ENCODE measurements around the gene ARHGEF28. TPM values are rescaled to one million over a fixed set of nuclear protein-coding genes. Genes with fewer than 3 reads are reported as not detected.

Gene ARHGEF28
- total RNA-seq, 1 experiment from 2014 or later: 1.7 TPM

DNA sequence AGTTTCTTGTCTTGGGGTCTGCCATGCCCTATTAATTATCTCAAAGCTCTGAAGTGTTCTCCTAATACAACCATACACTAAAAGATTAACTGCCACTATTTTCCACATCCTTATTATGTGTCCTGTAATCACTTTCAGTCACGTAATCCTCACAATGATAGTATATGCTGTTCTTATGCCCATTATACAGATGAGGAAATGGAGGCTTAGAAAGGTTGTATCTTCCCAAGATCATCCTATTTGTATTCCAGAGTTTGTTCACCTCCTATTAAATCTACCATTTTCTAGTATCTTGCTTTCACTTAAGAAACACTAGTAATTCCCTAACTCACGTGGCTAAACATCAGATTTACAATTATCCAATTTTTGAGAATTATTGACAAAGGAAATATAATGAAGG is 2.9 kb upstream of the ARHGEF28 start:
- DNase-seq (ENCODE audit: low spot score): no peak

GRCh38 chr5:73623901-73624404 is 2.0 kb upstream of the ARHGEF28 start:
- DNase-seq (ENCODE audit: low spot score): no peak

DNA sequence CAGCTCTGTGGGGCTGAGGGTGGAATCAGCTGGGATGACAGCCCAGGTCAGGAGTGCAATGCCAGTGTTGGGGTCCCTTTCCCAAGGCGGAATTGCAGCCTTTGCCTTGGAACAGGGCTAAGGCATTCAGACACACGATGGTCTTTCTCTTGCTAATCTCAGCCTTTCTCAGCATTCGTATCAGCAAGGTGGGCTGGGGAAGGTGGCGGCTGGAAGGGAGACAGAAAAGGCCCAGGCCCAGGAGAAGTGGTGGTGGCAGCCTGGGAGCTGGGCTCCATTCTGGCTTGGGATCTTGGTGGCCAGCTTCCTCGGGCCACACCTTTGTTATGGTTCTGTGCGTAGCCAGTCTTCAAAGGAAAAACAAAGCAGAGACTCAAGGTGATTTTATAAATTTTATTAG is 1.1 kb upstream of the ARHGEF28 start:
- no peak for DNase-seq (ENCODE audit: low spot score)

GRCh38 chr5:73625372-73625943 is 538 bp upstream of the ARHGEF28 start:
- no peak for DNase-seq (ENCODE audit: low spot score)

GRCh38 chr5:73626814-73627313 is 868 bp downstream of the ARHGEF28 start:
- no peak for DNase-seq (ENCODE audit: low spot score)

- no peak for DNase-seq (ENCODE audit: low spot score)
Measured at GRCh38 chr5:73629456-73629855, 3.5 kb downstream of the ARHGEF28 start.

- no peak for DNase-seq (ENCODE audit: low spot score)
Measured at GRCh38 chr5:73630765-73631164, 4.8 kb downstream of the ARHGEF28 start.

- no peak for DNase-seq (ENCODE audit: low spot score)
Measured at GRCh38 chr5:73631500-73631899, 5.5 kb downstream of the ARHGEF28 start.

DNA sequence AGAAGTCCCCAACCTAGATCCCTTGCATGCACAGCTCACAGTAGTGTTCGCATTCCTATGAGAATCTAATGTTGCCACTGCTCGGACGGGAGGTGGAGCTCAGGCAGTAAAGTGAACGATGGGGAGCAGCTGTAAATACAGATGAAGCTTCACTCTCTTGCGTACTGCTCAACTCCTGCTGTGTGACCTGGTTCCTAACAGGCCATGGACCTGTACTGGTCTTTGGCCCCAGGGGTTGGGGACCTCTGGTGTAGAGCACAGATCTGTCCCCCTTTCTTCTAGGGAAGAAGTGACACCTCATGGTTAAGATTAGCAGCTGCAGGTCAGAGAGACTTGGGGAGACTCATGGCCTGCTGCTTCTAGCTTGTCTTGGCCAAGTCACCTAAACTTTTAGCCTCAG is 7.1 kb downstream of the ARHGEF28 start:
- no peak for DNase-seq (ENCODE audit: low spot score)

GRCh38 chr5:73636408-73636807 is 10.4 kb downstream of the ARHGEF28 start:
- DNase-seq (ENCODE audit: low spot score): no peak

- no peak for DNase-seq (ENCODE audit: low spot score)
Measured at GRCh38 chr5:73637565-73637964, 11.6 kb downstream of the ARHGEF28 start.

DNA sequence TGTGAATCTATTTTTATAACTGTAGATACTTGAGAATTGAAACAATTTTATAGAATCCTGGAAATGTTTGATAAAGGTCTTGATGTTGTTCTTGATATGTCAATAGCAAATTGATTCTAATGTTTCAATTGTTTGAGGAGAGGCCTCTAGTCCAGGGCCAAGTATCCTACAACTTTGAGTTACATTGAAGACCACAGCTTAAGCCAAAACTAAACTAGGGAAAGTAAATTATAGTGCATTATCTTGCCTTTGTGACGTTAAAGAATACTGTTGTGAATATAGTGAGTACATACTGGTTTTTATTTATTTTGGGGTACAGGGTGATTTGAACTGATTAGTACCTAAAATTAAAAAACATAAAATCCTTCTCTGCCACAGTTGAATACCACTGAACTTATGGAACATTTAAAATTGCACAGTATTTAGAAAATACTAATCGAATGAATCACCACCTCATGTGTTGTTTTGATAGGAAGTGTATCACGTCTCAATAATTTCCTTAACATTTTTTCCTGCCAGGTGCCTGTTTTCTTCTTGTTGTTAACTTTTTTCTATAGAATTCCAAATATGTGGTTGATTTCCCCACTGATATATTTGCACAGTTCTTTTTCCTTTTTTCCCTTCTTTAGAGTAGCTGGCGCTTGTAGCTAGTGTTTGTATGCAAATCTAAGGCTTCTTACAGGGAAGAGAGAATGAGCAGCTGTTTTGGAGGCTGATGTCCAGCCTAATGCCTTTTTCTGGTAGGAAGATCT is 12.5 kb downstream of the ARHGEF28 start:
- no peak for DNase-seq (ENCODE audit: low spot score)

GRCh38 chr5:73640861-73641320 is 14.9 kb downstream of the ARHGEF28 start:
- DNase-seq (ENCODE audit: low spot score): peak; percentile 20

GRCh38 chr5:73641811-73642210 is 15.8 kb downstream of the ARHGEF28 start:
- DNase-seq (ENCODE audit: low spot score): no peak

DNA sequence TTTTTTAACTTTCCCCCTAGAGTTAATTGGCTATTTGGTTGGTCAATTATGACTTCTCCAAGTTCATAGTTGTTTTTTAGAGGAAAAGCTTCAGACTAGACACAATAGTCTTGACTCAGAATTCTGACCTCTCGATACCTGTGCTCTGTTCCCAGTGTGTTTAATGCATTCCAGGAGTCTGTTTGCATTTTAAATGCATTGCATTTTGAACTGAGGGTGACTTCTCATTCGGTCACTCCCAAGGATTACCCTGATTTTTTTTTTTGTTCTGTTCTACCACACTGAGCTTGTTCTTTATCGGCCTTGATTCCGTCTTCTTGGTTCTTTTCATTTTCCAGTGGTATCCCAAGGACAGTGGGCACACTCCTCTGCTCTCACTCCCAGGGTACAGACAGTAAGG is 16.3 kb downstream of the ARHGEF28 start:
- DNase-seq (ENCODE audit: low spot score): no peak

DNA sequence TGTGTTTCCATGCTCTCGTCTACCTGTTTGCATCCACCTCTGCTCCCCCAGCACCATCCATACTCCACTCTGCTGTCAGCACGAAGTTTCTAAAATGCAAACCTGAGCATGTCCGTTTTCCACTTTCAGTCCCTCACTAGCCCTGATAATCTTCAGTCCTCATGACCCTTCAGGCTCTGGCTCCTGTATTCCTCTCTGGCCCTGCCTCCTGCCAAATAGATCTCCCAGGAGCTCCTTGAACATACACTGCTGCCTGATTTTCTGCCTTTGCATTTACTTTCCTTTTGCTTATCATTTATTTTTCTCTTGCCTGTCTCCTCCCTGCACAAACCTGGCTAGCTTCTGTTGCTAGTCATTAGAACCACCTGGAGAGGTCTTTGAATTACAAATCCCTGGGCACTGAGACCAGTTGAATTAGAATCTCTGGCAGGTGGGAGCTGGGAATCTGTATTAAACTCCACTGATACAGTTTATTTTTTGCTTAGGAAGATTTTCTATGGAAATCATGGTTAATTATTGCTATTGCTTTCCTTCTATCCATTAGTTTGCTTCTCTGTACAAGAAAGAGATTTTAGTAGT is 18.5 kb downstream of the ARHGEF28 start:
- no peak for DNase-seq (ENCODE audit: low spot score)

- DNase-seq (ENCODE audit: low spot score): no peak
Measured at GRCh38 chr5:73647721-73648120, 21.7 kb downstream of the ARHGEF28 start.

- DNase-seq (ENCODE audit: low spot score): no peak
Measured at GRCh38 chr5:73648515-73648914, 22.5 kb downstream of the ARHGEF28 start.

GRCh38 chr5:73649926-73650325 is 23.9 kb downstream of the ARHGEF28 start:
- no peak for DNase-seq (ENCODE audit: low spot score)

- DNase-seq (ENCODE audit: low spot score): no peak
Measured at GRCh38 chr5:73652391-73652790, 26.4 kb downstream of the ARHGEF28 start.

- no peak for DNase-seq (ENCODE audit: low spot score)
Measured at GRCh38 chr5:73654171-73654811, 28.3 kb downstream of the ARHGEF28 start.

DNA sequence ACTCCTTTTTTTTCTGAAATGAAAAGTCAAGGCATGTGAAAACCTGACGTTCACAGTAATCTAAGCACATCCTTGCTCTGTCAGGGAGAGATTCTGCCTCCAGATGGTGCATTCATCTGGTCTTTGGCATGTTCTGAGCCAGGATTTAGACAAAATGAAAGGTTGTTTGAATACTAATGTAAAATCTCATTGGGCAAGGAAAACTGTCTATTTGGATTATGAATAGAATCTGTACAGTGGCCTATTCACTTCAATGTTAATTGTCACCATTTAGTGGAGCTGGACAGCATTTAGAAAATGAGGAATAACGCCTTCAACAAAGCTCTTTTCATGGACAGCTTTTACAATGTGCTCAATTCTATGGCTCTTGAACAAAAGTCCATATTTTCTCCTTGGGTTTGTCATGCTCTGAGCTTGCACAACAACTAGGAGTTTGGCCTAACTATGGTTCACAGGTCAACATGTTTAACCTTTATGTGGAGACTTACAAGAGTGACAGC is 28.9 kb downstream of the ARHGEF28 start:
- DNase-seq (ENCODE audit: low spot score): no peak
